ENCODE measurements around the gene ARSJ.

DNA sequence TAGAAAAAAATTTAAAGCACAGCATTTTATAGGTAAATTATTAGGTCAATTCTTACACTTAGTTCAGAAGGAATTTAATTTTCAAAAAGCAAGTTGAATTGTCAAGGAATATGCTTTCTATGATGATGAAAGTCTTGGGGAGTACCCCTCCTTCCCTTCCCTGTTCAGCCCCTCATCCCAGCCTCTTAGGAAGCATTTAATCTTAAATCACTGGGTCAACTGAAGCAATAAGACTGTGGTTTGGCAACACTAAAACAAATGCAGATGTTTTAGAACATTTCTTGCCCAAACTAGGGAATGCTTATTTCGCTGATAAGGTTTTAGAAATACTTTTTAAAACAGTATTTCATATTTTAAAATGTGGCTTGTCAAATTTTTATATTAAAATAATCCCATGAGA lies 19.1 kb upstream of the ARSJ start:
- no peak for TF ChIP-seq POLR2A (IDR thresholded peaks at IDR 0.05)
- TF ChIP-seq, protein P1, sequence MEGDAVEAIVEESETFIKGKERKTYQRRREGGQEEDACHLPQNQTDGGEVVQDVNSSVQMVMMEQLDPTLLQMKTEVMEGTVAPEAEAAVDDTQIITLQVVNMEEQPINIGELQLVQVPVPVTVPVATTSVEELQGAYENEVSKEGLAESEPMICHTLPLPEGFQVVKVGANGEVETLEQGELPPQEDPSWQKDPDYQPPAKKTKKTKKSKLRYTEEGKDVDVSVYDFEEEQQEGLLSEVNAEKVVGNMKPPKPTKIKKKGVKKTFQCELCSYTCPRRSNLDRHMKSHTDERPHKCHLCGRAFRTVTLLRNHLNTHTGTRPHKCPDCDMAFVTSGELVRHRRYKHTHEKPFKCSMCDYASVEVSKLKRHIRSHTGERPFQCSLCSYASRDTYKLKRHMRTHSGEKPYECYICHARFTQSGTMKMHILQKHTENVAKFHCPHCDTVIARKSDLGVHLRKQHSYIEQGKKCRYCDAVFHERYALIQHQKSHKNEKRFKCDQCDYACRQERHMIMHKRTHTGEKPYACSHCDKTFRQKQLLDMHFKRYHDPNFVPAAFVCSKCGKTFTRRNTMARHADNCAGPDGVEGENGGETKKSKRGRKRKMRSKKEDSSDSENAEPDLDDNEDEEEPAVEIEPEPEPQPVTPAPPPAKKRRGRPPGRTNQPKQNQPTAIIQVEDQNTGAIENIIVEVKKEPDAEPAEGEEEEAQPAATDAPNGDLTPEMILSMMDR (IDR thresholded peaks at IDR 0.05 in 8 of 11, conservative IDR thresholded peaks at IDR 0.05 in 3 of 11): no peak
- TF ChIP-seq POLR2AphosphoS5 (IDR thresholded peaks at IDR 0.05): no peak

Data from spleen (tissue), 7 donors.